GM12864 (cell line): ENCODE results near the gene CHCHD2.
"Not testable (repeated sequence)": the region's sequence is repeated elsewhere in the genome, so short reads cannot be mapped to it uniquely, and the experiment has no call there.

Experiments used
- DNase-seq: peaks from one replicate; pipeline ENCODE4 v3.0.0-alpha.2; 2011; ENCODE audit warnings: low read depth
- H3K4me3 ChIP-seq: 2 replicates; pipeline ENCODE4 v1.5.1; 2011; ENCODE audit warnings: mild to moderate bottlenecking, low read depth, low read length, control low read depth
- CTCF ChIP-seq: IDR thresholded peaks from 2 replicates; pipeline ENCODE4 v1.5.1; 2011; ENCODE audit warnings: low read depth, mild to moderate bottlenecking, moderate library complexity, low read length, control low read depth, inconsistent platforms; ENCODE audit errors: missing control alignments

The CHCHD2 gene

GRCh38 chr7:56115852-56116538 lies 9.7 kb upstream of the CHCHD2 start, which contains the start of gene NUPR2:
Gene NUPR2, minus strand, starts transcription at chr7:56116417. Its CDS starts 103 bp downstream, at chr7:56116314.
- no peak for DNase-seq
- no peak within 1 kb of the TSS for H3K4me3 ChIP-seq
- TF ChIP-seq CTCF, result no peak

GRCh38 chr7:56112244-56112643 lies 6.0 kb upstream of the CHCHD2 start:
- DNase-seq, H3K4me3 ChIP-seq: not testable (repeated sequence)

GRCh38 chr7:56110611-56111010 lies 4.3 kb upstream of the CHCHD2 start:
- TF ChIP-seq CTCF, result no peak
- no peak for DNase-seq
- no peak overlapping the region for H3K4me3 ChIP-seq

GRCh38 chr7:56107954-56108258 lies 1.6 kb upstream of the CHCHD2 start:
- DNase-seq, result no peak
- no peak overlapping the region for H3K4me3 ChIP-seq
- TF ChIP-seq CTCF, result no peak

GRCh38 chr7:56105508-56105907 lies 768 bp downstream of the CHCHD2 start:
- peak overlapping the region; percentile 73 for H3K4me3 ChIP-seq
- TF ChIP-seq CTCF, result no peak
- peak; percentile 30 for DNase-seq

- DNase-seq, H3K4me3 ChIP-seq: not testable (repeated sequence)
Observed at GRCh38 chr7:56104138-56104537, 2.1 kb downstream of the CHCHD2 start.

DNA sequence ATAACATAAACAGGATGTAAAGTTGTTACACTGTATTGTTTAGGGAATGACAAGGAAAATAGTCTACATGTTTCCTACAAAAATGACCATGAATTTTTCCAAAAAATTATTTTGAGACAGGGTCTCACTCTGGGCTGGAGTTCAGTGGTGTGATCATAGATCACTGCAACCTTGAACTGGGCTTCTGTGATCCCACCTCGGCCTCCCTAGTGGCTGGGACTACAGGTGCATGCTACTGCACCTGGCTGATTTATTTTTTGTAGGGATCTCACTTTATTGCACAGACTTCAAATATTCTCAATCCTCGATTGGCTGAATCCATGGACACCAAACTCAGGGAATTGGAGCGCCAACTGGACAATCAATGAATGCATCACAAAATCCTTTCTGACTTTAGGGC lies 6.6 kb downstream of the CHCHD2 start:
- no peak overlapping the region for H3K4me3 ChIP-seq
- no peak for DNase-seq
- no peak for TF ChIP-seq CTCF

GRCh38 chr7:56098187-56099008 lies 7.9 kb downstream of the CHCHD2 start:
- not testable (repeated sequence) for DNase-seq, H3K4me3 ChIP-seq
